HG02852 (cell line): ENCODE data around the gene NR1D2.
A peak's percentile ranks its signal among the peaks of the same experiment; 100 is the strongest.
"Not testable (repeated sequence)": the region's sequence is repeated elsewhere in the genome, so short reads cannot be mapped to it uniquely, and the experiment has no call there.

Source experiments
- ATAC-seq: cut with Tn5 transposase; IDR thresholded peaks from one replicate; pipeline ENCODE4 v1.9.1; 2021; ENCODE audit warnings: mild to moderate bottlenecking, moderate library complexity; ENCODE audit not compliant: unreplicated experiment

Gene NR1D2

DNA sequence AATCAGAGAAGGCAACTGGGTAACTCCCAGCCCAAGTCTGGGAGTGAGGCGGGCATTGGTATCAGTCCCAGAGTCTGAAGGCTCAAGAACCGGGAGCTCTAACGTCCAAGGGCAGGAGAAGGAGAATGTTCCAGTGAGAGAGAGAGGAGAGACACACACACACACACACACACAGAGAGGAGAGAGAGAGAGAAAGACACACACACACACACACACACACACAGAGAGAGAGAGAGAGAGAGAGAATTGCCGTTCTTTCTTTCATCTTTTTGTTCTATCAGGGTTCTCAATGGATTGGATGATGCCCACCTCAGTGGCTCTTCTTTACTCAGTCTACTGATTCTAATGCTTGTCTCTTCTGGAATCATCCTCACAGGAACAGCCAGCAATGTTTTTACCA is 57.0 kb downstream of the NR1D2 start:
- ATAC-seq = no peak

DNA sequence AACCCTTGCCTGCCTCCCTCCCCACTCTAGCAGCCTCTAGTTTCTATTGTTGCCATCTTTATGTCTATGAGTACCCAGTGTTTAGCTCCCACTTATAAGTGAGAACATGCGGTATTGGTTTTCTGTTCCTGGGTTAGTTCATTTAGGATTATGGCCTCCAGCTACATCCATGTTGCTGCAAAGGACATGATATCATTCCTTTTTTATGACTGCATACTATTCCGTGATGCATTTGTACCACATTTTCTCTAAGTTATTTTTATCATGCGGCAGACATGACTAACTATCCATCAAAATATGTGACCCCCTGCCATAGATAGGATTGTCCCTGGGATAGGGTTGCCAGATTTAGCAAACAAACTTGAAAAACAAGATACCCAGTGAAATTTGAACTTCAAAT is 58.4 kb downstream of the NR1D2 start:
- no peak for ATAC-seq

DNA sequence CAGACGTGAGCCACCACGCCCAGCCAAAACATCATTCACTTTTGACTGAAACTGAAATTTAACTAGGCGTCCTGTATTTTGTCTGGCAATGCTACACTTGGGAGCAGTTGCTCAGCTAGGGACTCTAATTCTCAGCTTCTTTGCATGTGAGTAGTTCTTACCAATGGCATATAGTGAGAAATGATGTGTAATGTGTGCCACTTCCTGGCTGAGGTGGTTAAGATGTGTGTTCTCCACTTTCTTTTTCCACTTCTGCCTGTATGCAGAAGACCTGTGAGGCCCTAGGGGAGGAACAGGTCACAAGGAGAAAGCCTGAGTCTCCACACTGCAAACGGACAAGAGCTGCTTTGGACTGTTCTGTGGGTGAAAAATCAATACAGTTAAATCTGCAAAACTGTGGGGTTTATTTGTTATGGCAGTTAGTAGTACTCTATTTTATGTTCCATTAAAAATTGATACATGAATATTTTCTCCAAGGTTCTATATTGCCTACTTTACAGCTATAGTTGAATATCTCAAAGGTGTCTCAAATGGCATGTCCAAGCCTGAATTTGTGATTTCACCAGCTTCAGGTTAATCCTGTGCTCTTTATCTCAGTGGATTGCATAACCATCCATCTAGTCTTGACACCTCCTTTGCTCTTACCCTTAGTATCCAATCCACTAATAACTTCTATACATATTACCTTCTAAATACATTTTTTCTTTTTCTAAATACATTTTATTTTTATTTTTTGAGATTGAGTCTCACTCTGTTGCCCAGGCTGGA is 59.3 kb downstream of the NR1D2 start:
- ATAC-seq = peak; percentile 90

DNA sequence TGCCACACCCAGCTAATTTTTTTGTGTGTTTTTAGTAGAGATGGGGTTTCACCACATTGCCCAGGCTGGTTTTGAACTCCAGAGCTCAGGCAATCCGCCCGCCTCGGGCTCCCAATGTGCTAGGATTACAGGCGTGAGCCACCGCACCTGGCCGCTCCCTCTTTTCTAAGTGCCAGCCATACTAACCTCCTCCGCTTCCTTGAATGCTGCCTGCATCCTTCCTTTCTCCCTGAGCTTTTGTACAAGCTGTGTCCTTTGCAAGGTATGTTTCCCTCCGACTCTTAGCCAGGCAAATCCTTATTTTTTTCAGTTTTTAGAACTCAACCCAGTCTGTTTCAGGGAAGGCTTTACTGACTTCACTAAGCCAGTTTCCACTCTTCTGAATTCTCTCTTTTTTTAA is 60.6 kb downstream of the NR1D2 start:
- no peak for ATAC-seq

DNA sequence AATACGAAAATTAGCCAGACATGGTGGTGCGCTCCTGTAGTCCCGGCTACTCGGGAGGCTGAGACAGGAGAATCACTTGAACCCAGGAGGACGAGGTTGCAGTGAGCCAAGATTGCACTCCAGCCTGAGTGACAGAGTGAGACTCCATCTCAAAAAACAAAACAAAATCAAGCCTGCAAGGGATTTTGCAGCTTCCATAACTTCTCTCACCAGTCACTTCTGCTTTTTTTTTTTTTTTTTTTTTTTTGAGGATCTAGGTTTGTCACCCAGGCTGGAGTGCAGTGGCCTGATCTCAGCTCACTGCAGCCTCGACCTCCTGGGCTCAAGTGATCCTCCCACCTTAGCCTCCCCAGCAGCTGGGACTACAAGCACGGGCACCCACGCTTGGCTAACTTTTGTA is 65.7 kb downstream of the NR1D2 start:
- ATAC-seq = not testable (repeated sequence)

DNA sequence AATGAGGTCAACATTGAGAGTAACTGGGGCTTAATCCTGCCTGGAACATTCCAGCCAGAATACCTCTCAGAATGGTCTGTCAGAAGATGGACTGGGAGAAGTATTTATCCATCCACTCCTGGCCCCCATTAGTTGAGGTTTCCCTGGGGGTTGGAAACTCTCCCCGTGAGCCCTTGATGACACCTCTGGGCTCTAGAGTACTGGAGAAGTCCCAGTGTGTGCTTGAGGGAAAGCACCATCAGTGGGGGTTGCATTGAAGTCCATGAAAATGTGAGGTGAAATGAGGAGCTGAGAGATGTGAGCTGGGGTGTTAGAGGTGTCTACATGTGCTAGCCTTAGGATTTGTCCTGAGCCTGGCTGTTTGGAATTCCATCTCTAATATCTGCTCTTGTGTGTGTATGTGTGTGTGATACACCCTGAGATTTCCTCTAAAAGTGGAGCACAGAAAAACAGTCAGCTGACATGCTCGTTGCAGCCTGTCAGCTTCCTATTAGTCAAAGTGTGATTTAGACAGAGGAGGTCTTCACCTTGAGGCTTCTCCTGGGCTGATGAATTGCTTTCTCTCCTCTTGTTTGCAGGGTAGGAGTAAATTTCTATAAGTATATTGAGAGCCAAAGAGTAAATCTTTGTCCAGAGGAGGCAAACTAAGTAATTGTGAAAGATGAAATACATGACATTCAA is 67.6 kb downstream of the NR1D2 start:
- peak; percentile 59 for ATAC-seq

DNA sequence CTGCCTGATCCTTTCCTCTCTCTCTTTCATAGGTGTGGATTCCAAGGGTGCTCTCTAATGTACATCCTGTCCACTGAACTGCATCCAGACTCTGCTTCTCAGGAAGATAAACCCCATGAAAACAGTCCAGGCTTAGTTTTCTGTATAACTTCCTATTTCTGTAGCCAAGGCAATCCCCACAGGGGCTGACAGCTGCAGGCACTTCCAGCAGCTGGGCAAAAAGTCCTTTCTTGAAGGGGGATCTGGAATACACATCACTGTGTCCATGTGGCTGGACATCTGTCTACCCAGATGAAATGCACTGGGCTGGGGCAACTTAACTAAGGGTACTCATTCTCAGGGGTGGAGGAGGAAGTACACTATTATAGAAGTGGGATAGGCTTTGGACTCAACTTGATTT is 72.2 kb downstream of the NR1D2 start:
- ATAC-seq = no peak

DNA sequence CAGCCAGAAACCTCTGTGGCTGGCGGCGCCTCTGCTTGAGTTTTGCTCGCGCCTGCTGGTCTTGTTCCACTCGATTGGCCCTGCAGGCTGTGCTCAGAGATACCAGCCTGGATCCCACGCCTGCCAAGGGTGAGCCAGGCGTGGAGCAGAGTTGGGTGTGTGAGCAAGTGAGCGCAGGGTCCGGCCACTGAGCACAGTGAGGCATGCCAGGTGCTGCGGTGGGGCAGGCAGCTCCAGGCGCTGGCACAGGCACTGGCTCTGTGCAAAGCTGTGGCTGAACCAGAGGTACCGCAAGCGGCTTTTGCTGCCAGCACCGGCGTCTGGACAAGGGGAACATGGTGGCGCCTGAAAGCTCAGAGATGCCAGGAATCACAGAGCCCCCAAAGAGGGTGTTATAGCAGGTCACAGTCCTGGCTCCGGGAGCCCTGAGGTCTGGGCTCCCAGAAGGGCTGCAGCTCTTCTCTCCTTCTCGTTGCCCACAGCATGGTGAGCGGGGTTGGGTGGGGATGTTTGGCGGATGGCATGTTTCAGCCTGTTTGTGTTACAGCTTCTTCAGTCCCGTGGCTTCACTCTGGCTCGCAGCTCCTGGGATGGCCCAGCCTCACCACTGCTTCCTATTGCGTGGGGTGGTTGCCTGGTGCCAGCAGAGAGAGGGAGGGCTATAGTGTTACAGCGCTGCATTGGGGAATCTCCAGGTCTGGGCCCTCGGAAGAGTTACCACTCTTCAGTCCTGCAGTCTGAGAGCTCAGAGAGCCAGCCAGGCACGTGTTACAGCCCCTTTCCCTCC is 73.9 kb downstream of the NR1D2 start:
- no peak for ATAC-seq

DNA sequence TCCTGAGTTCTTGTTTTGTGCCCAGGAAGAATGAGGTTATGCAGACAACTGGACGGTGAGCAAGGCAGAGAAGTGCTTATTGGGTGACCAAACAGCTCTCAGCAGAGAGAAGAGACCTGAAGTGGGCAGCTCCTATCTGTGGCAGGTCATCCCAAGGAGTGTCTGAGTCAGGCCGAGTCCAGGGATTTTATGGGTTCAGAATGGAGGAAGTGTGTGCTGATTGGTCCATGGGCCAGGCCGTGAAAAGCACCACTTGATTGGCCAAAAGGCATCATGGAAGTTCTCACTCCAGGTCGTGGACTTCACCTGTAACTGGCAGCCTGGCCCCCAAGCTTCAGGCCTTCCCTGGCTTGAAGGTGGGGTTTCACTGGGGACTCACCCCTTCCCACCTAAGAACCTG is 74.5 kb downstream of the NR1D2 start:
- no peak for ATAC-seq

DNA sequence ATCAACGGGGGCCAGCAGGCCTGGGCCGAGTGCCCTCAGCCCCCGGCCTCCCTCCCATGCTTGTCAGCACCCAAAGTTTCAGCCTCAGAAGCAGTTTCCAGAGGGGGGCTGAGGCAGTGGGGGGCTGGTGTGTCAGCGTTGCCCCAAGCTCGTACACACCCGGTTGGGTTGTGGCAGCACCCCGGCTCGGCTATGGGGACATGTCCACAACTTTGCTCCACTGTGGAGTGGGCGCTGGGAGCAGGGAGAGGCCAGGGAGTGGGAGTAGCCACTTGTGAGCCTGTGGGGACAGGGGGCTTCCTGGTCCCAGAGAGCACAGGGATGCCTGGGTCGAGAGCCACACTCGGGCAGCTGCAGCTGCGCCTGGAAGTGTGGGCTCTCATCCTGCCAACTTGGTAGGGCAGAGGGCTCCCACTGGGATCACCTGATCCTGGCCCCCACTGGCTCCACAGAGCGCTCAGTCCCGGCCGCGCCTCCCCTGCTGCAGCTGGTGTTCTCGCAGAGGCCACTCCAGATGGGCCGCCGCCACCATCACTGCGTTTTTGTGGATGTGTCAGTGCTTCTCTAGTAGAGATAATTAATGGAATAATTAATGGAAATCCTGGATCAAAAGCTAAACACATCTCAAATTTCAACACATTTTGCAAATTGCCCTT is 75.1 kb downstream of the NR1D2 start:
- no peak for ATAC-seq

DNA sequence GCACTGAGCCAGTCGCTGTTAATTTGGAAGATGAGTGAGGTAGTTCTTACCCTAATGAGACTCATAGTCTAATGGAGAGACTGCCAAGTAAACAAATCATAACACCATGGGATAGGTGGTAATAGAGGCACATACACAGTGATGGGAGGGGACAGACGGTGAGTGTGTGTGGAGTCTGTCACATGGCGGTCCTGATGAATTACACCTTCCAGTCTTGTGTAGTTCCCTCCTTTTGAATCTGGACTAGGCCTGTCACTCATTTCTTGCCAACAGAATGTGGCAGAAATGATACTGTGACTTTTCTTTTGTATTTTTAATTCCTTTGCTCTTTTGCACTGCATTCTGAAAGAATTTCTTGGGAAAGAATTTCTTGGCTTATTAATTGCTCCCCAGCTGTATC is 78.1 kb downstream of the NR1D2 start:
- no peak for ATAC-seq

DNA sequence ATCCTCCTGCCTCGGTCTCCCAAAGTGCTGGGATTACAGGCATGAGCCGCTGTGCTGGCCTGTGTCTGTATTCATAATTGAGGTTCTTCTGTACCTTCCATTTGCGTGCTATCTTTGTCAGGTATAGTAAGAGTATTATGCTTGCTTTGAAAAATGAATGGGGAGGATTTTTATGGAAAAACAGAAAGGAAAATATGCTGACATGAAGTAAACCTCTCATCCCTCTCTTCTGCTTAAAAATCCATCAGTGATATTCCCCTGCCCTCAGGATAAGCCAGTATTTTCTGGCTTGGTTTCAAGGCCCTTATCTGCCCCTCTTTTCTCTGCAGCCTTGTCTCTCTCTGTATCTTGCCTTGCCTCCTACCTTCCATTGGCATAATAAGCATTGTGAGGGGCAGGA is 80.7 kb downstream of the NR1D2 start:
- no peak for ATAC-seq

DNA sequence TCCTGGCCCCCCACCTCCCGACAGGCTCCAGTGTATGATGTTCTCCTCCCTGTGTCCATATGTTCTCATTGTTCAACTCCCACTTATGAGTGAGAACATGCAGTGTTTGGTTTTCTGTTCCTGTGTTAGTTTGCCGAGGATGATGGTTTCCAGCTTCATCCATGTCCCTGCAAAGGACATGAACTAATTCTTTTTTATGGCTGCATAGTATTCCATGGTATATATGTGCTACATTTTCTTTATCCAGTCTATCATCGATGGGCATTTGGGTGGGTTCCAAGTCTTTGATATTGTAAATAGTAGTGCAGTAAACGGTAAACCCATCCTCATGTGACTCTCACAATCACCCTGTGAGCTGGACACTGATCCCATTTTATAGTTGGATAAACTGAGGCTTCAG is 81.6 kb downstream of the NR1D2 start:
- ATAC-seq = not testable (repeated sequence)

DNA sequence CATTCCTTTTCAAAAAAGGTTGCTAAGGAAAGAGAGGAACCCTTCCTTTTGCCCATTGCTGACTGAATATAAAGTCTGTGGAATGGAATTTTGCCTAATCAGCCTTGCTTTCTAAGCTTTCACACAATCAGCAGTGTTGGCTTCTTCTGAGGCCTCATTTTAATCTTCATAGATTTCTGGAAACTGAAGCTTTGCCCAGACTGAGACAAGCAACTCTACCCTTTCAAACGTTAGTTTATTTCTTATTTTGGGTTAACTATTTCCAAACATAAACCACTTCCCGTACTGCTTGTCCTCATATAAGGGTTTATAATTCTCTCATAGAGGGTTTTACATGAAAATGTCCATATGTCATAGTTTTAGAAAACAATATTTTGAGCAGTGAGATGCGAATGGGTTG is 82.9 kb downstream of the NR1D2 start:
- no peak for ATAC-seq
